Measurements from ENCODE around the gene NLRP7. TPM values are rescaled to one million over a fixed set of nuclear protein-coding genes. Genes with fewer than 3 reads are reported as not detected.
"Not testable (repeated sequence)": the region's sequence is repeated elsewhere in the genome, so short reads cannot be mapped to it uniquely, and the experiment has no call there.

NLRP7 gene
- total and polyA plus RNA-seq, 2 donors (not counting 1 experiment from before 2014, with no cell fraction given) = not detected

DNA sequence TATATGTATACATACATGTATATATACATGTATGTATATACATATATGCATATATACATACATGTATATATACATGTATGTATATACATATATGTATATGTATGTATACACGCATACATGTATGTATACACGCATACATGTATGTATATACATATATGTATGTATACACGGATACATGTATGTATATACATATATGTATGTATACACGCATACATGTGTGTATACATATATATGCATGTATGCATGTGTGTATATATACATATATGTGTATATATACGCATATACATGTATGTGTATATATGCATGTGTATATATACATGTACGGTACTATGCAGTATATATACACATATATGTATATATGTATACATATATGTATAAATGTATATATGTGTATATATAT lies 44.0 kb downstream of the NLRP7 start:
- no peaks in the 10 kb centered on the region for H4K20me1 ChIP-seq (ENCODE audit: control insufficient read depth, extremely low read depth, insufficient read depth, low read length)
- H3K79me2 ChIP-seq (ENCODE audit: control insufficient read depth, insufficient read depth, low read length) = no peaks in the 10 kb centered on the region
- no peaks in the 10 kb centered on the region for H3K36me3 ChIP-seq (ENCODE audit: control insufficient read depth, insufficient read depth, low read length)
- no peak overlapping the region for H3K27ac ChIP-seq (ENCODE audit: insufficient read depth, low read length)
- H3K4me1 ChIP-seq (ENCODE audit: control insufficient read depth, extremely low read depth, insufficient read depth, low read length) = no peaks in the 10 kb centered on the region
- no peaks in the 10 kb centered on the region for H3K9me3 ChIP-seq (ENCODE audit: control insufficient read depth, insufficient read depth, low read depth, low read length)
- TF ChIP-seq EZH2 (IDR thresholded peaks at IDR 0.05; ENCODE audit: low read length, missing control alignments) = no peak
- TF ChIP-seq, protein P1, sequence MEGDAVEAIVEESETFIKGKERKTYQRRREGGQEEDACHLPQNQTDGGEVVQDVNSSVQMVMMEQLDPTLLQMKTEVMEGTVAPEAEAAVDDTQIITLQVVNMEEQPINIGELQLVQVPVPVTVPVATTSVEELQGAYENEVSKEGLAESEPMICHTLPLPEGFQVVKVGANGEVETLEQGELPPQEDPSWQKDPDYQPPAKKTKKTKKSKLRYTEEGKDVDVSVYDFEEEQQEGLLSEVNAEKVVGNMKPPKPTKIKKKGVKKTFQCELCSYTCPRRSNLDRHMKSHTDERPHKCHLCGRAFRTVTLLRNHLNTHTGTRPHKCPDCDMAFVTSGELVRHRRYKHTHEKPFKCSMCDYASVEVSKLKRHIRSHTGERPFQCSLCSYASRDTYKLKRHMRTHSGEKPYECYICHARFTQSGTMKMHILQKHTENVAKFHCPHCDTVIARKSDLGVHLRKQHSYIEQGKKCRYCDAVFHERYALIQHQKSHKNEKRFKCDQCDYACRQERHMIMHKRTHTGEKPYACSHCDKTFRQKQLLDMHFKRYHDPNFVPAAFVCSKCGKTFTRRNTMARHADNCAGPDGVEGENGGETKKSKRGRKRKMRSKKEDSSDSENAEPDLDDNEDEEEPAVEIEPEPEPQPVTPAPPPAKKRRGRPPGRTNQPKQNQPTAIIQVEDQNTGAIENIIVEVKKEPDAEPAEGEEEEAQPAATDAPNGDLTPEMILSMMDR (conservative IDR thresholded peaks at IDR 0.05 in 1 of 2, IDR thresholded peaks at IDR 0.05 in 1 of 2; ENCODE audit: low read depth in 1 of 2, low read length in 2 of 2) = no peak
- no peak for DNase-seq (ENCODE audit: low read depth in 2 of 2)
- H3K9ac ChIP-seq (ENCODE audit: insufficient read depth, low read length) = no peak overlapping the region
- no peak overlapping the region for H2AFZ ChIP-seq (ENCODE audit: low read length)
- H3K4me2 ChIP-seq (ENCODE audit: extremely low read depth, insufficient read depth, low read length) = no peak overlapping the region
- H3K27me3 ChIP-seq (ENCODE audit: control insufficient read depth, insufficient read depth, low read length) = no peaks in the 10 kb centered on the region
- no peak overlapping the region for H3K4me3 ChIP-seq (replicated peaks in 1 of 4; ENCODE audit: control extremely low read depth in 1 of 4, insufficient read depth in 1 of 4, low read depth in 3 of 4, low read length in 4 of 4)

DNA sequence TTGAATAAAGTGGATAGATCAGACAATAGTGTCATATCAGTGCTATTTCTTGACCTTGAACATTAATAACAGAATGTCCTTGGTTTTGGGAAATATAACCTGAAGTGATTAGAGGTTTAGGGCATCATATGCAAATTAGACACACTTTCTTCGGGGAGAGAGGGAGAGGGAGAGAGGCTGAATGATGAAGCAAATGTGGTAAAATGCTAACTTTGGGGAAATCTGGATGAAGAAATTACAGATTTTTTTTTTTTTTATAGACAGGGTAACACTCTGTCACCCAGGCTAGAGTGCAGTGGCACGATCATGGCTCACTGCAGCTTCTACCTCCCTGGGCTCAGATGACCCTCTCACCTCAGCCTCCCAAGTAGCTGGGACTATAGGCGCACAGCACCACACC lies 45.3 kb downstream of the NLRP7 start:
- no peak overlapping the region for H2AFZ ChIP-seq (ENCODE audit: low read length)
- H3K79me2 ChIP-seq (ENCODE audit: control insufficient read depth, insufficient read depth, low read length) = no peaks in the 10 kb centered on the region
- no peak overlapping the region for H3K27ac ChIP-seq (ENCODE audit: insufficient read depth, low read length)
- no peak overlapping the region for H3K4me3 ChIP-seq (replicated peaks in 1 of 4; ENCODE audit: control extremely low read depth in 1 of 4, insufficient read depth in 1 of 4, low read depth in 3 of 4, low read length in 4 of 4)
- no peak for DNase-seq (ENCODE audit: low read depth in 2 of 2)
- H4K20me1 ChIP-seq (ENCODE audit: control insufficient read depth, extremely low read depth, insufficient read depth, low read length) = no peaks in the 10 kb centered on the region
- H3K9me3 ChIP-seq (ENCODE audit: control insufficient read depth, insufficient read depth, low read depth, low read length) = no peaks in the 10 kb centered on the region
- H3K4me2 ChIP-seq (ENCODE audit: extremely low read depth, insufficient read depth, low read length) = no peak overlapping the region
- no peaks in the 10 kb centered on the region for H3K4me1 ChIP-seq (ENCODE audit: control insufficient read depth, extremely low read depth, insufficient read depth, low read length)
- H3K27me3 ChIP-seq (ENCODE audit: control insufficient read depth, insufficient read depth, low read length) = no peaks in the 10 kb centered on the region
- no peaks in the 10 kb centered on the region for H3K36me3 ChIP-seq (ENCODE audit: control insufficient read depth, insufficient read depth, low read length)
- no peak overlapping the region for H3K9ac ChIP-seq (ENCODE audit: insufficient read depth, low read length)
- TF ChIP-seq EZH2 (IDR thresholded peaks at IDR 0.05; ENCODE audit: low read length, missing control alignments) = no peak
- TF ChIP-seq, protein P1 (conservative IDR thresholded peaks at IDR 0.05 in 1 of 2, IDR thresholded peaks at IDR 0.05 in 1 of 2; ENCODE audit: low read depth in 1 of 2, low read length in 2 of 2) = no peak

DNA sequence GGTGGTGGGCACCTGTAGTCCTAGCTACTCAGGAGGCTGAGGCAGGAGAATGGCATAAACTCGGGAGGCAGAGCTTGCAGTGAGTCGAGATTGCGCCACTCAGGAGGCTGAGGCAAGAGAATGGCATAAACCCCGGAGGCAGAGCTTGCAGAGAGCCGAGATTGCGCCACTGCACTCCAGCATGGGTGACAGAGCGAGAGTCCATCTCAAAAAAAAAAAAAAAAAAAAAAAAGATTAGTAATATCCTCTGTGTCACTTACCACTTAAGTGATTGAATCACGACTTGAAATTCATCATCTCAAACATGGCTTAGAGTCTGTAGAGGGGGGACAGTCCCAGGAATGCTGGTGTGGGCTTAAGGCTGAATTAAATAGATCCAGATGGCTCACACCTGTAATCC lies 46.2 kb downstream of the NLRP7 start:
- H3K9ac ChIP-seq (ENCODE audit: insufficient read depth, low read length); H3K4me1 ChIP-seq (ENCODE audit: control insufficient read depth, extremely low read depth, insufficient read depth, low read length); H3K27me3 ChIP-seq (ENCODE audit: control insufficient read depth, insufficient read depth, low read length); H3K79me2 ChIP-seq (ENCODE audit: control insufficient read depth, insufficient read depth, low read length); H3K4me3 ChIP-seq (replicated peaks in 1 of 4; ENCODE audit: control extremely low read depth in 1 of 4, insufficient read depth in 1 of 4, low read depth in 3 of 4, low read length in 4 of 4); DNase-seq (ENCODE audit: low read depth in 2 of 2); H2AFZ ChIP-seq (ENCODE audit: low read length); H3K4me2 ChIP-seq (ENCODE audit: extremely low read depth, insufficient read depth, low read length); H3K9me3 ChIP-seq (ENCODE audit: control insufficient read depth, insufficient read depth, low read depth, low read length); H4K20me1 ChIP-seq (ENCODE audit: control insufficient read depth, extremely low read depth, insufficient read depth, low read length); H3K27ac ChIP-seq (ENCODE audit: insufficient read depth, low read length); H3K36me3 ChIP-seq (ENCODE audit: control insufficient read depth, insufficient read depth, low read length): not testable (repeated sequence)

DNA sequence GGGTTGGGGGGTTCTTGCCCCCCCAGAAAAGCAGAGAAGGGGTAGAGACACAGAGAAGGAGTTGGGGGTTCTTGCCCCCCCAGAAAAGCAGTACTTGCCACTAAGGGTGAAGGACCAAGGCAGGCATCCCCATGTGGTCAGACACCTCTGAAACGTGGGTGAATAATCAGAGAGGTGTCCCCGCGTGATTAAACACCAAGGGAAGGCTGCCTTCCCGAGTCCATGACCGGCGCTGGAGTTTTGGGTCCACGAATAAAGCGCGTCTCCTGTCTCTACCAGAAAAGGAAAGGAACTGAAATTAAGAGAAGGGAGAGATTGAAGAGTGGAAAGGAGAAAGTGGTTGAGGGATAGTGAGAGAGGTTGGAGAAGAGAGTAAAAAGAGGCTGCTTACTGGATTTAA lies 47.7 kb downstream of the NLRP7 start:
- DNase-seq (ENCODE audit: low read depth in 2 of 2); H3K27me3 ChIP-seq (ENCODE audit: control insufficient read depth, insufficient read depth, low read length); H4K20me1 ChIP-seq (ENCODE audit: control insufficient read depth, extremely low read depth, insufficient read depth, low read length); H3K36me3 ChIP-seq (ENCODE audit: control insufficient read depth, insufficient read depth, low read length); H3K9me3 ChIP-seq (ENCODE audit: control insufficient read depth, insufficient read depth, low read depth, low read length); H3K4me3 ChIP-seq (replicated peaks in 1 of 4; ENCODE audit: control extremely low read depth in 1 of 4, insufficient read depth in 1 of 4, low read depth in 3 of 4, low read length in 4 of 4); H3K9ac ChIP-seq (ENCODE audit: insufficient read depth, low read length); H3K79me2 ChIP-seq (ENCODE audit: control insufficient read depth, insufficient read depth, low read length); H3K4me2 ChIP-seq (ENCODE audit: extremely low read depth, insufficient read depth, low read length); H3K27ac ChIP-seq (ENCODE audit: insufficient read depth, low read length); H2AFZ ChIP-seq (ENCODE audit: low read length); H3K4me1 ChIP-seq (ENCODE audit: control insufficient read depth, extremely low read depth, insufficient read depth, low read length): not testable (repeated sequence)

GRCh38 chr19:54898685-54899084 lies 48.6 kb downstream of the NLRP7 start:
- not testable (repeated sequence) for DNase-seq (ENCODE audit: low read depth in 2 of 2); H3K79me2 ChIP-seq (ENCODE audit: control insufficient read depth, insufficient read depth, low read length); H3K4me2 ChIP-seq (ENCODE audit: extremely low read depth, insufficient read depth, low read length); H3K4me1 ChIP-seq (ENCODE audit: control insufficient read depth, extremely low read depth, insufficient read depth, low read length); H3K36me3 ChIP-seq (ENCODE audit: control insufficient read depth, insufficient read depth, low read length); H3K9me3 ChIP-seq (ENCODE audit: control insufficient read depth, insufficient read depth, low read depth, low read length); H3K27ac ChIP-seq (ENCODE audit: insufficient read depth, low read length); H4K20me1 ChIP-seq (ENCODE audit: control insufficient read depth, extremely low read depth, insufficient read depth, low read length); H3K27me3 ChIP-seq (ENCODE audit: control insufficient read depth, insufficient read depth, low read length); H3K9ac ChIP-seq (ENCODE audit: insufficient read depth, low read length); H3K4me3 ChIP-seq (replicated peaks in 1 of 4; ENCODE audit: control extremely low read depth in 1 of 4, insufficient read depth in 1 of 4, low read depth in 3 of 4, low read length in 4 of 4); H2AFZ ChIP-seq (ENCODE audit: low read length)
